H1 (cell line): ENCODE results near the gene ANKRD11. TPM values are rescaled to one million over a fixed set of nuclear protein-coding genes. Genes with fewer than 3 reads are reported as not detected.

Source experiments
- CTCF ChIA-PET: fragments of 300-600 bp; sonication (Branson Sonifier 250); formaldehyde crosslinking; loops from one replicate; lab custom pipeline; 2021; ENCODE audit not compliant: partially characterized antibody; lab: Charles Lee
- POLR2A ChIA-PET: fragments of 300-600 bp; sonication (Branson Sonifier 250); formaldehyde crosslinking; loops from one replicate; lab custom pipeline; 2021; ENCODE audit warnings: inconsistent platforms; ENCODE audit not compliant: partially characterized antibody; lab: Charles Lee
- DNase-seq, 2 experiments: peaks; one replicate each; pipeline versions ENCODE4 v3.0.0 to v3.0.0-alpha.2; 2010 to 2022; ENCODE audit warnings: low spot score in 2 of 2, low read depth in 1 of 2, mixed read lengths in 1 of 2
- FAIRE-seq: peaks from 2 replicates; lab custom pipeline; 2011; peaks lifted over from hg19 to GRCh38; lab: Jason Lieb, UNC
- H2AFZ ChIP-seq: 2 replicates; pipeline ENCODE4 v1.8.1; 2012; ENCODE audit warnings: low read length, inconsistent platforms
- H2AK5ac ChIP-seq: 2 replicates; pipeline ENCODE4 v1.6.1; 2013; ENCODE audit warnings: low read depth, low read length
- H2BK120ac ChIP-seq: replicated peaks from 2 replicates; pipeline ENCODE3; 2013; ENCODE audit warnings: low read depth, low read length, inconsistent platforms
- H2BK12ac ChIP-seq: 2 replicates; pipeline ENCODE4 v1.6.1; 2013; ENCODE audit warnings: low read depth, low read length
- H2BK15ac ChIP-seq: 2 replicates; pipeline ENCODE4 v1.6.1; 2013; ENCODE audit warnings: low read length
- H2BK20ac ChIP-seq: 2 replicates; pipeline ENCODE4 v1.6.1; 2013; ENCODE audit warnings: low read length
- H2BK5ac ChIP-seq: 2 replicates; pipeline ENCODE4 v1.6.1; 2013; ENCODE audit warnings: low read depth, low read length
- H3K14ac ChIP-seq: 2 replicates; pipeline ENCODE4 v1.6.1; 2013; ENCODE audit warnings: inconsistent platforms; ENCODE audit not compliant: insufficient read length
- H3K18ac ChIP-seq: 2 replicates; pipeline ENCODE4 v1.6.1; 2013; ENCODE audit warnings: low read length; ENCODE audit errors: extremely low read depth
- H3K23ac ChIP-seq: 2 replicates; pipeline ENCODE4 v1.6.1; 2013; ENCODE audit warnings: inconsistent platforms; ENCODE audit not compliant: insufficient read length
- H3K23me2 ChIP-seq: 2 replicates; pipeline ENCODE4 v1.6.1; 2013; ENCODE audit warnings: low read depth, low read length
- H3K27ac ChIP-seq: 2 replicates; pipeline ENCODE4 v1.6.1; 2011; ENCODE audit warnings: low read depth, low read length, inconsistent platforms
- H3K27me3 ChIP-seq, 4 experiments: replicated peaks in 1 of 4; 1 replicate in 1 of 4; 2 replicates in 3 of 4; pipeline versions ENCODE4 v1.6.1 to v1.8.1; 2011 to 2013; ENCODE audit warnings: low read length in 3 of 4, mild to moderate bottlenecking in 3 of 4, inconsistent platforms in 2 of 4, mixed read lengths in 2 of 4, moderate library complexity in 1 of 4; ENCODE audit not compliant: control insufficient read depth in 3 of 4, insufficient read depth in 3 of 4; ENCODE audit errors: extremely low read depth in 1 of 4
- H3K36me3 ChIP-seq, 4 experiments: 2 replicates each; pipeline versions ENCODE4 v1.6.1 to v1.8.1; 2011 to 2013; ENCODE audit warnings: mild to moderate bottlenecking in 4 of 4, low read length in 3 of 4, moderate library complexity in 2 of 4, control low read depth in 1 of 4, inconsistent platforms in 1 of 4; ENCODE audit not compliant: insufficient read depth in 4 of 4, control insufficient read depth in 2 of 4
- H3K4ac ChIP-seq: replicated peaks from 2 replicates; pipeline ENCODE3; 2013; ENCODE audit warnings: low read length, low read depth, mixed read lengths, inconsistent platforms; ENCODE audit not compliant: insufficient read length
- H3K4me1 ChIP-seq, 4 experiments: replicated peaks in 1 of 4; 1 replicate in 1 of 4; 2 replicates in 3 of 4; pipeline versions ENCODE4 v1.6.1 to v1.8.1; 2011 to 2013; ENCODE audit warnings: low read length in 3 of 4, inconsistent platforms in 2 of 4, mixed read lengths in 1 of 4; ENCODE audit not compliant: insufficient read depth in 4 of 4, control insufficient read depth in 3 of 4
- H3K4me2 ChIP-seq, 2 experiments: 2 replicates each; pipeline versions ENCODE4 v1.6.1 to v1.8.1; 2011 to 2013; ENCODE audit warnings: low read depth in 2 of 2, low read length in 2 of 2, control low read depth in 1 of 2, inconsistent platforms in 1 of 2, mild to moderate bottlenecking in 1 of 2; ENCODE audit not compliant: insufficient read depth in 1 of 2
- H3K4me3 ChIP-seq, 4 experiments: fragments of 200-600, 300-600 bp in 1 of 4; sonication (generic), shearing (Covaris generic), sonication (Bioruptor Twin) in 1 of 4; 2 replicates each; pipeline versions ENCODE4 v1.5.1 to v1.8.1; 2011 to 2016; ENCODE audit warnings: low read length in 4 of 4, low read depth in 3 of 4, control low read depth in 2 of 4, inconsistent platforms in 2 of 4, mild to moderate bottlenecking in 2 of 4, mixed read lengths in 1 of 4, moderate library complexity in 1 of 4; ENCODE audit not compliant: insufficient read depth in 2 of 4; ENCODE audit errors: extremely low read depth in 1 of 4
- H3K56ac ChIP-seq: replicated peaks from 2 replicates; pipeline ENCODE3; 2013; ENCODE audit warnings: low read depth, mild to moderate bottlenecking, mixed read lengths, low read length, inconsistent platforms; ENCODE audit not compliant: insufficient read length
- H3K79me1 ChIP-seq: 2 replicates; pipeline ENCODE4 v1.6.1; 2013; ENCODE audit warnings: low read depth, low read length, control low read depth
- H3K79me2 ChIP-seq, 2 experiments: 2 replicates each; pipeline versions ENCODE4 v1.6.1 to v1.8.1; 2012 to 2013; ENCODE audit warnings: low read length in 2 of 2, mild to moderate bottlenecking in 2 of 2, inconsistent platforms in 1 of 2; ENCODE audit not compliant: insufficient read depth in 2 of 2, control insufficient read depth in 1 of 2
- H3K9ac ChIP-seq, 4 experiments: replicated peaks in 1 of 4; 1 replicate in 1 of 4; 2 replicates in 3 of 4; pipeline versions ENCODE4 v1.6.1 to v1.8.1; 2011 to 2013; ENCODE audit warnings: low read depth in 3 of 4, low read length in 3 of 4, control low read depth in 2 of 4, mild to moderate bottlenecking in 2 of 4, moderate library complexity in 2 of 4, inconsistent platforms in 1 of 4; ENCODE audit errors: extremely low read depth in 1 of 4
- H3K9me3 ChIP-seq, 2 experiments: 2 replicates each; pipeline versions ENCODE4 v1.6.1 to v1.8.1; 2012 to 2013; ENCODE audit warnings: mild to moderate bottlenecking in 2 of 2, moderate library complexity in 2 of 2, control low read depth in 1 of 2, inconsistent platforms in 1 of 2, low read depth in 1 of 2, low read length in 1 of 2, mixed read lengths in 1 of 2; ENCODE audit not compliant: insufficient read depth in 2 of 2
- H4K20me1 ChIP-seq, 2 experiments: replicated peaks in 1 of 2; 2 replicates each; pipeline versions ENCODE3 to v1.8.1; 2011 to 2013; ENCODE audit warnings: inconsistent platforms in 2 of 2, low read length in 2 of 2, mild to moderate bottlenecking in 1 of 2; ENCODE audit not compliant: insufficient read depth in 2 of 2, control insufficient read depth in 1 of 2
- H4K5ac ChIP-seq: 2 replicates; pipeline ENCODE4 v1.6.1; 2013; ENCODE audit warnings: low read length, low read depth, mixed read lengths, inconsistent platforms; ENCODE audit not compliant: insufficient read length
- H4K8ac ChIP-seq: 2 replicates; pipeline ENCODE4 v1.8.0; 2013; ENCODE audit warnings: mild to moderate bottlenecking, moderate library complexity, low read length, inconsistent platforms; ENCODE audit not compliant: insufficient read depth; ENCODE audit errors: extremely low read depth
- H4K91ac ChIP-seq: replicated peaks from 2 replicates; pipeline ENCODE3; 2013; ENCODE audit warnings: low read length, mixed read lengths, inconsistent platforms; ENCODE audit not compliant: insufficient read length
- CTBP2 ChIP-seq: IDR thresholded peaks from 2 replicates; pipeline ENCODE4 v1.7.0; 2011; ENCODE audit warnings: borderline replicate concordance, mild to moderate bottlenecking, moderate library complexity, mixed read lengths, low read length; ENCODE audit not compliant: insufficient read depth, insufficient read length
- POLR2AphosphoS5 ChIP-seq: IDR thresholded peaks from 2 replicates; pipeline ENCODE4 v1.6.1; 2011; ENCODE audit warnings: low read depth, low read length
- WGBS, 2 experiments: shearing (Covaris generic) in 1 of 2; methylation state at CpG; one replicate each; pipeline versions ENCODE4 v1.1.6 to v1.1.7; 2013 to 2015; ENCODE audit warnings: low lambda C conversion rate in 2 of 2, mixed read lengths in 2 of 2, inconsistent platforms in 1 of 2, low coverage in 1 of 2, missing lambda C conversion rate in 1 of 2; ENCODE audit not compliant: insufficient replicate concordance in 2 of 2, insufficient coverage in 1 of 2, insufficient read length in 1 of 2; ENCODE audit errors: extremely low coverage in 1 of 2, missing lambda C conversion rate in 1 of 2; 5-methylcytosine and 5-hydroxymethylcytosine counted together
- polyA plus RNA-seq, 7 experiments: library from polyadenylated mRNA; depleted of rRNA in 3 of 7; stranded (reverse) in 5 of 7; unstranded in 2 of 7; fragments of >200 nt in 5 of 7; fragments of 200-250 nt in 2 of 7; gene quantifications; 1 replicate in 5 of 7; 2 replicates in 1 of 7; 4 replicates in 1 of 7; pipeline versions ENCODE4 v1.2.1 to v1.2.3, GENCODE V29; 2011 to 2013; ENCODE audit warnings: missing spikeins in 2 of 7, mixed read lengths in 2 of 7
- total RNA-seq: library from RNA; stranded (reverse); fragmentation: NEBNext Ultra II Directional; extraction: Animal tissue kit (Norgen Biotek cat#: 25700); gene quantifications from 2 replicates; pipeline ENCODE4 v1.2.1, GENCODE V29; 2021

ANKRD11 gene
- total and polyA plus RNA-seq, 2 of the 8 experiments (the other 6 are each of a cell fraction or from before 2014, with no cell fraction given) = 46.5 to 142 TPM

DNA sequence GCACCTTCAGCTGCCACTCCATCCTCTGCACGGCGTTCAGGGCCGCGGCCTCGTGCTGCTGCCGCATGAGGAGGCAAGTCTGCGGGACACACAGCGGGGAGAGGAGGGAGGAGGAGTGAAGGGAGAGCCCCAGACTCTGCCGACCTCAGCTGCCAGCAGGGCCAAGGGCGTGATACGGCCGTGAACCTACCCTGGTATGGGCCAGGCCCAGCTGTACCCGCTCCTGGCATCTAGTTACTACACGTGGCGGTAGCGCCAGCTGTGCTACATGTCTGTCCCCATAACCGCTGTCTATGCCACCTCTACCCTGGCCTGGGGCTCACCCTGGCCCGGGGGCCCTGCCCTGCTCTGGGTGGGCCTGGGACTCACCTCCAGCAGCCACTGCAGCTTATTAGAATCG, 221.8 kb downstream of the ANKRD11 start:
- Histone ChIP-seq H3K14ac (no peak overlapping the region), H2AFZ (no peak overlapping the region), H2BK120ac (no peak overlapping the region), H3K23me2 (no peaks in the 10 kb centered on the region), H2BK5ac (no peak overlapping the region), H3K9me3 (no peaks in the 10 kb centered on the region; a peak in 1 of 4 replicates), H3K9ac (no peak overlapping the region), H2BK12ac (no peak overlapping the region), H3K4me3 (no peak overlapping the region), H4K5ac (no peak overlapping the region), H4K91ac (no peak overlapping the region), H2BK15ac (no peak overlapping the region), H3K79me2 (0 out of 4 replicates have a peak, but pooled peaks cover 0 to 5% of the 10 kb centered on the region in 2 experiments), H3K27me3 (no peaks in the 10 kb centered on the region), H3K4me2 (no peak overlapping the region), H3K56ac (no peak overlapping the region), H4K8ac (no peak overlapping the region), H2BK20ac (no peak overlapping the region), H2AK5ac (no peak overlapping the region), H3K36me3 (peaks cover 8 to 51% (median 26%) of the 10 kb centered on the region in 4 experiments), H3K4ac (no peak overlapping the region), H3K27ac (no peak overlapping the region), H3K79me1 (no peaks in the 10 kb centered on the region; the same call in none of the 2 replicates), H4K20me1 (peaks cover 3 to 10% of the 10 kb centered on the region in 2 experiments), H3K18ac (no peak overlapping the region), H3K4me1 (no peaks in the 10 kb centered on the region), H3K23ac (no peak overlapping the region)
- TF ChIP-seq POLR2AphosphoS5 = peak; percentile 54; the same call in 1 of the 2 replicates
- no peak for TF ChIP-seq CTBP2
- WGBS, 2 experiments = 90% methylated on average over 19 of the region's 19 CpGs; no CpG with 5 or more reads in 1 of the 2 experiments
- ChIA-PET POLR2A (interaction anchor here (0.5 to 1.5 kb wide), 3 partner anchors 11 to 128 kb away, joined by 3 to 5 read pairs (median 3); no protein-coding TSS in a partner anchor), CTCF (interaction anchor here (0.5 to 1.8 kb wide), 5 partner anchors 20 to 513 kb away, joined by 3 to 6 read pairs (median 3); no protein-coding TSS in a partner anchor)
- FAIRE-seq = no peak
- no peak for DNase-seq
